ENCODE results near the gene TMA7. TPM values are rescaled to one million over a fixed set of nuclear protein-coding genes. Genes with fewer than 3 reads are reported as not detected.

The TMA7 gene
- total RNA-seq, 4 donors from 2014 or later = 115 to 279 (median 192) TPM

GRCh38 chr3:48405971-48406370 lies 34.1 kb upstream of the TMA7 start:
- WGBS, 2 donors (ENCODE audit: low coverage in 1 of 2) = 50% methylated on average over 1 of the region's 1 CpG; no CpG with 5 or more reads in 1 of the 2 donors
- in situ Hi-C loops (cut with MboI; ENCODE audit: low pct_ligation_motif_present in 1 of 4, low pct_unique_long_range_greater_than_20kb in 1 of 4, low sequenced_read_pairs in 3 of 4) (loop anchor here in 1 of 4 donors (10.0 kb wide), 1 partner anchor 131 kb away; no protein-coding TSS in a partner anchor), intact Hi-C loops (cut with DNase I; ENCODE audit: low total_unique reads) (no loop called here)
- peaks cover 3 to 15% (median 7%) of the 10 kb centered on the region in 4 donors for H3K4me1 ChIP-seq
- H3K27me3 ChIP-seq = no peaks in the 10 kb centered on the region
- DNase-seq = no peak
- no peak overlapping the region for H3K27ac ChIP-seq
- H3K36me3 ChIP-seq = peaks cover 0 to 19% (median 7%) of the 10 kb centered on the region in 4 donors
- no peak for TF ChIP-seq EP300 (IDR thresholded peaks at IDR 0.05; ENCODE audit: low read depth)
- no peak for TF ChIP-seq CTCF (IDR thresholded peaks at IDR 0.05)
- TF ChIP-seq POLR2A (IDR thresholded peaks at IDR 0.05) = no peak
- no peak for TF ChIP-seq POLR2AphosphoS5 (IDR thresholded peaks at IDR 0.05)
- H3K4me3 ChIP-seq = no peak overlapping the region
- H3K9me3 ChIP-seq = no peaks in the 10 kb centered on the region

- TF ChIP-seq EP300 (IDR thresholded peaks at IDR 0.05; ENCODE audit: low read depth) (no peak), POLR2A (IDR thresholded peaks at IDR 0.05) (no peak), POLR2AphosphoS5 (IDR thresholded peaks at IDR 0.05) (no peak), CTCF (IDR thresholded peaks at IDR 0.05) (no peak)
- H3K27me3 ChIP-seq = no peaks in the 10 kb centered on the region
- no peaks in the 10 kb centered on the region for H3K9me3 ChIP-seq
- no peak for DNase-seq
- 85 to 87% methylated on average over 11 to 18 of the region's 18 CpGs for WGBS, 2 donors (ENCODE audit: low coverage in 1 of 2)
- peaks cover under 1 to 8% (median 5%) of the 10 kb centered on the region in 4 donors for H3K4me1 ChIP-seq
- intact Hi-C loops (cut with DNase I; ENCODE audit: low total_unique reads) (no loop called here), in situ Hi-C loops (cut with MboI; ENCODE audit: low pct_ligation_motif_present in 1 of 4, low pct_unique_long_range_greater_than_20kb in 1 of 4, low sequenced_read_pairs in 3 of 4) (loop anchor here in 1 of 4 donors (10.0 kb wide), 1 partner anchor 132 kb away; no protein-coding TSS in a partner anchor)
- H3K4me3 ChIP-seq = no peak overlapping the region
- H3K27ac ChIP-seq = no peak overlapping the region
- peaks cover 0 to 21% (median 7%) of the 10 kb centered on the region in 4 donors for H3K36me3 ChIP-seq
Measured at GRCh38 chr3:48406443-48407431, 33.3 kb upstream of the TMA7 start.

- Histone ChIP-seq H3K36me3 (peaks cover 0 to 30% (median 7%) of the 10 kb centered on the region in 4 donors), H3K9me3 (no peaks in the 10 kb centered on the region), H3K4me1 (peaks cover 0 to 1% (median under 1%) of the 10 kb centered on the region in 4 donors), H3K27ac (no peak overlapping the region), H3K27me3 (no peaks in the 10 kb centered on the region), H3K4me3 (no peak overlapping the region)
- intact Hi-C loops (cut with DNase I; ENCODE audit: low total_unique reads) = no loop called here
- TF ChIP-seq EP300 (IDR thresholded peaks at IDR 0.05; ENCODE audit: low read depth) = no peak
- no peak for TF ChIP-seq POLR2A (IDR thresholded peaks at IDR 0.05)
- TF ChIP-seq POLR2AphosphoS5 (IDR thresholded peaks at IDR 0.05) = no peak
- TF ChIP-seq CTCF (IDR thresholded peaks at IDR 0.05) = no peak
- 89 to 90% methylated on average over 2 to 8 of the region's 8 CpGs for WGBS, 2 donors (ENCODE audit: low coverage in 1 of 2)
- no peak for DNase-seq
- in situ Hi-C loops (cut with MboI; ENCODE audit: low pct_ligation_motif_present in 1 of 4, low pct_unique_long_range_greater_than_20kb in 1 of 4, low sequenced_read_pairs in 3 of 4) = loop anchor here in 1 of 4 donors (10.0 kb wide), 1 partner anchor 133 kb away; no protein-coding TSS in a partner anchor
Measured at GRCh38 chr3:48407542-48408099, 32.4 kb upstream of the TMA7 start.

GRCh38 chr3:48408823-48409281 lies 31.2 kb upstream of the TMA7 start:
- DNase-seq = no peak
- H3K36me3 ChIP-seq = peaks cover 0 to 33% (median 6%) of the 10 kb centered on the region in 4 donors

More at GRCh38 chr3:48408823-48409281, 31.2 kb upstream of the TMA7 start:
- Histone ChIP-seq H3K27me3 (no peaks in the 10 kb centered on the region), H3K4me3 (no peak overlapping the region), H3K4me1 (no peaks in the 10 kb centered on the region), H3K27ac (no peak overlapping the region), H3K9me3 (no peaks in the 10 kb centered on the region)
- intact Hi-C loops (cut with DNase I; ENCODE audit: low total_unique reads) (no loop called here), in situ Hi-C loops (cut with MboI; ENCODE audit: low pct_ligation_motif_present in 1 of 4, low pct_unique_long_range_greater_than_20kb in 1 of 4, low sequenced_read_pairs in 3 of 4) (loop anchor here in 1 of 4 donors (10.0 kb wide), 1 partner anchor 134 kb away; no protein-coding TSS in a partner anchor)
- 60 to 76% methylated on average over 2 to 4 of the region's 4 CpGs for WGBS, 2 donors (ENCODE audit: low coverage in 1 of 2)
- TF ChIP-seq EP300 (IDR thresholded peaks at IDR 0.05; ENCODE audit: low read depth) (no peak), CTCF (IDR thresholded peaks at IDR 0.05) (no peak), POLR2A (IDR thresholded peaks at IDR 0.05) (no peak), POLR2AphosphoS5 (IDR thresholded peaks at IDR 0.05) (no peak)
